Mesenchymal stem cell (in vitro differentiated cells and primary cell): Measurements from ENCODE around the gene TRIO.
A peak's percentile ranks its signal among the peaks of the same experiment; 100 is the strongest.

Source experiments
- DNase-seq: peaks from one replicate; pipeline ENCODE4 v3.0.0-alpha.2; 2013
- H2AFZ ChIP-seq: one replicate; pipeline ENCODE4 v1.6.1; 2013; ENCODE audit warnings: low read depth, mild to moderate bottlenecking, control low read depth, inconsistent platforms, low read length, moderate library complexity
- H2AK5ac ChIP-seq: 2 replicates; pipeline ENCODE4 v1.6.1; 2013; ENCODE audit warnings: low read length, moderate library complexity, mild to moderate bottlenecking, inconsistent platforms; ENCODE audit not compliant: severe bottlenecking
- H2BK120ac ChIP-seq: one replicate; pipeline ENCODE4 v1.6.1; 2013; ENCODE audit warnings: low read depth, mild to moderate bottlenecking, inconsistent platforms, low read length, moderate library complexity
- H2BK12ac ChIP-seq, 2 experiments: one replicate each; pipeline ENCODE4 v1.6.1; 2013; ENCODE audit warnings: inconsistent platforms in 2 of 2, low read length in 2 of 2, mild to moderate bottlenecking in 2 of 2, moderate library complexity in 2 of 2, control low read depth in 1 of 2
- H2BK15ac ChIP-seq: one replicate; pipeline ENCODE4 v1.6.1; 2013; ENCODE audit warnings: mild to moderate bottlenecking, low read depth, inconsistent platforms; ENCODE audit not compliant: poor library complexity, severe bottlenecking
- H2BK5ac ChIP-seq: 2 replicates; pipeline ENCODE4 v1.6.1; 2013; ENCODE audit warnings: low read depth, mild to moderate bottlenecking, low read length, control low read depth, inconsistent platforms; ENCODE audit not compliant: poor library complexity, severe bottlenecking
- H3K14ac ChIP-seq, 2 experiments: one replicate each; pipeline ENCODE4 v1.6.1; 2013; ENCODE audit warnings: inconsistent platforms in 2 of 2, low read length in 2 of 2, control low read depth in 1 of 2, mild to moderate bottlenecking in 1 of 2, moderate library complexity in 1 of 2
- H3K18ac ChIP-seq, 2 experiments: one replicate each; pipeline ENCODE4 v1.6.1; 2013; ENCODE audit warnings: inconsistent platforms in 2 of 2, low read length in 2 of 2, control low read depth in 1 of 2, low read depth in 1 of 2, mild to moderate bottlenecking in 1 of 2
- H3K23ac ChIP-seq, 2 experiments: one replicate each; pipeline ENCODE4 v1.6.1; 2013; ENCODE audit warnings: inconsistent platforms in 2 of 2, low read length in 2 of 2, mild to moderate bottlenecking in 2 of 2, moderate library complexity in 2 of 2, control low read depth in 1 of 2
- H3K27ac ChIP-seq: 2 replicates; pipeline ENCODE4 v1.5.1; 2013; ENCODE audit warnings: mild to moderate bottlenecking, moderate library complexity, low read length, control low read depth, inconsistent platforms; ENCODE audit not compliant: poor library complexity, severe bottlenecking
- H3K27me3 ChIP-seq, 2 experiments: 2 replicates each; pipeline versions ENCODE4 v1.6.1 to v1.7.0; 2013; ENCODE audit warnings: low read length in 2 of 2, mild to moderate bottlenecking in 2 of 2, moderate library complexity in 2 of 2, control low read depth in 1 of 2, inconsistent platforms in 1 of 2; ENCODE audit not compliant: control insufficient read depth in 1 of 2, insufficient read depth in 1 of 2
- H3K36me3 ChIP-seq, 2 experiments: 2 replicates each; pipeline versions ENCODE4 v1.6.1 to v1.7.0; 2013; ENCODE audit warnings: low read length in 2 of 2, control low read depth in 1 of 2, inconsistent platforms in 1 of 2, low read depth in 1 of 2, mild to moderate bottlenecking in 1 of 2; ENCODE audit not compliant: insufficient read depth in 2 of 2, control insufficient read depth in 1 of 2
- H3K4ac ChIP-seq, 2 experiments: one replicate each; pipeline ENCODE4 v1.6.1; 2013; ENCODE audit warnings: inconsistent platforms in 2 of 2, low read length in 2 of 2, mild to moderate bottlenecking in 2 of 2, moderate library complexity in 2 of 2, control low read depth in 1 of 2, low read depth in 1 of 2
- H3K4me1 ChIP-seq: 2 replicates; pipeline ENCODE4 v1.6.1; 2013; ENCODE audit warnings: low read depth, low read length, control low read depth; ENCODE audit not compliant: control insufficient read depth, insufficient read depth
- H3K4me2 ChIP-seq: 2 replicates; pipeline ENCODE4 v1.6.1; 2013; ENCODE audit warnings: low read length, mild to moderate bottlenecking, inconsistent platforms; ENCODE audit not compliant: poor library complexity, severe bottlenecking
- H3K4me3 ChIP-seq, 2 experiments: 2 replicates each; pipeline versions ENCODE4 v1.5.1 to v1.7.0; 2013; ENCODE audit warnings: low read length in 2 of 2, mild to moderate bottlenecking in 2 of 2, control low read depth in 1 of 2, low read depth in 1 of 2; ENCODE audit not compliant: insufficient read depth in 1 of 2
- H3K79me1 ChIP-seq: replicated peaks from 2 replicates; pipeline ENCODE4 v1.6.1; 2013; ENCODE audit warnings: mild to moderate bottlenecking, control low read depth, low read length, inconsistent platforms; ENCODE audit not compliant: poor library complexity, severe bottlenecking
- H3K9ac ChIP-seq: 2 replicates; pipeline ENCODE4 v1.7.0; 2013; ENCODE audit warnings: mild to moderate bottlenecking, low read length, moderate library complexity
- H3K9me3 ChIP-seq: 2 replicates; pipeline ENCODE4 v1.7.0; 2013; ENCODE audit warnings: mild to moderate bottlenecking, low read length; ENCODE audit not compliant: control insufficient read depth
- H4K8ac ChIP-seq: one replicate; pipeline ENCODE4 v1.6.1; 2013; ENCODE audit warnings: inconsistent platforms, mild to moderate bottlenecking, low read length, moderate library complexity
- H4K91ac ChIP-seq: one replicate; pipeline ENCODE4 v1.6.1; 2013; ENCODE audit warnings: mild to moderate bottlenecking, low read length, inconsistent platforms
- WGBS: methylation state at CpG from one replicate; pipeline ENCODE4 v1.1.7; 2013; ENCODE audit warnings: mixed read lengths; 5-methylcytosine and 5-hydroxymethylcytosine counted together

Gene TRIO

DNA sequence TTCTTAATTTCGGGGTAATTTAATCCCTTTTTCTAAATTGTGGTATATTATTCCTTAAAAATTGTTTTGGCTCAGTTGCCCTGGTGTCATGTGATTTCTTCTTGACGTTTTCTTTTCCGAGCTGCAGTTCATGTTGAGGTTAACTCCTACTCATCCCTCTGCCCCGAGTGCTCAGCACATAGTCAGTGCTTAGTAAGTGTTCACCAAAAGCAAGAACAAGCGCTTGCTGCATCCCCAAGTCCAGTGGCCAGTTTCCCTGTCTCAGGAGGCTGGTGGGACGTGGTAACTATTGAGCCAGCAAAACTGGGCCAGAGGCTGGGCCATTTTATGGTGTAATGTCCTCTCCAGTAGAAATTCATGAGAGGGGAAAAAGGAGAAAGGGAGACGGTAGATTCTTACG, 23.3 kb downstream of the TRIO start:
- H3K27ac ChIP-seq, result peak overlapping the region; percentile 47
- no peak overlapping the region for H2BK5ac ChIP-seq
- peaks cover 20% of the 10 kb centered on the region for H3K4me1 ChIP-seq
- peaks cover 11% of the 10 kb centered on the region for H3K9me3 ChIP-seq
- no peak overlapping the region for H2AK5ac ChIP-seq
- no peak overlapping the region for H2AFZ ChIP-seq
- H3K4ac ChIP-seq, result no peak overlapping the region
- no peak overlapping the region for H3K9ac ChIP-seq
- no peak overlapping the region for H3K4me2 ChIP-seq
- no peak overlapping the region for H3K18ac ChIP-seq
- peak overlapping the region in 1 of 2 experiments; percentile 57 for H3K14ac ChIP-seq
- no peak overlapping the region for H4K91ac ChIP-seq
- H2BK15ac ChIP-seq, result no peak overlapping the region
- H3K27me3 ChIP-seq, result no peaks in the 10 kb centered on the region
- no peak overlapping the region for H3K23ac ChIP-seq
- peaks cover 3 to 16% of the 10 kb centered on the region in 2 experiments for H3K36me3 ChIP-seq
- H3K79me1 ChIP-seq, result no peaks in the 10 kb centered on the region
- H4K8ac ChIP-seq, result no peak overlapping the region
- H3K4me3 ChIP-seq, result no peak overlapping the region
- H2BK12ac ChIP-seq, result peak overlapping the region in 1 of 2 experiments; percentile 55
- no peak overlapping the region for H2BK120ac ChIP-seq
- WGBS, result 93% methylated on average over 7 of the region's 8 CpGs
- no peak for DNase-seq

DNA sequence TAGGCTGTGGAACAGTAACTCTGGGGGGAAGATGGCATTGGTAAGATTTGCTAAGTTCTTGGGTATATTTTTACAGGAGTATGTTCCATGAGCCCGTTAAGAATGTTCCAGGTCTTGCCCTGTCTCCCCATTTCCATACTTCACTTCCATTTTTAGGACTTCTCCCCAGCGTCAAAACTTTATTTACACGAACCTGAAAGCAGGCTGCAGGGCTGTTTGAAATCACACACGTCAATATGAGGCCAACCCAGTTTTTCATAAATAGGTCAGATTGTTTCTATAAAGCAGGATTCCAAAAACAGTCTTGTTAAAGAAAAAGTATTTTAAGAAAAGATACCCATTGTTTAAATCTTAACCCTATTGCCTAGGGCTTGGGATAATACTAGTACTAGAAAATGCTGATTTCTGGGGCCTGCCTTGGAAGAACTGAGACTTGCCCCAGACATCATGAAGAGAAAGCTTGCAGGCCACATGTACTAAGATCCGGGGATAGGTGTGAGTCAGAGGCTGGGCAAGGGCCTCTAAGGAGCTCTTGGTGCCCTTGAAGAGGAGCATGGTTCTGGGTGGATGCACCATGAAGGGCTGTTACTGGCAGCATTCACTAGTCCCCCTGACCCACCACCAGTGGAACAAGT, 24.2 kb downstream of the TRIO start:
- Histone ChIP-seq H2BK5ac (no peak overlapping the region), H3K14ac (no peak overlapping the region)
- 76% methylated on average over 5 of the region's 5 CpGs for WGBS

DNA sequence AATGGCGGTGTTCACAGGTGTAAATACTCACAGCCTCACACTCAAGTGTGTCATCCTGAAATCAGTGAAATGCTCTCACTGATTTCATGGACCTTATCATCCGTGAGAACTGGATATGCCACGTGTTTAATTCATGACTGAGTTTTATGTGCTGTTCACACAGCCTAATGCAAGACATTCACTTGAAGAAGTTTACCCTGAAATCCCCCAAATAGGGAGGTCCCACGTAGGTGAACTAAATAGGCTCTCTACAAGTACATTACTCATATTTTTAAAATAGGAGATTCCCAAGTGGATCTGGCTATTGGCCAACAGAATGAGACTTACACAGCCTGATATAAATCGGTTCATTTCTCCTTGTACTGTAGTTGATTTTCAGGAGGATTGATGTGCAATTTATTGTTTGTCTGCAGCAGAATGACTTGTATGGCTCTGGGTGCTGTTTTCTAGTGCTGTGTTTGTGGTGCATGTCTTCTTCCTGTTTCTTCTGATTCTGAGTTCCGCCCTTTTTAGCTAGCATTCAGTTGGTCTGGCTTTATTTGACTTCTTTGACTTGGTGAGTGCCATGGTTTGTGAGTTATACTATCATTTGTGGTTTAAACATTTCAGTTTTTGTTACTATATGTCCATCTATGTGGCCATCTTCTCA, 25.1 kb downstream of the TRIO start:
- Histone ChIP-seq H4K8ac (no peak overlapping the region), H2BK5ac (no peak overlapping the region), H3K36me3 (peaks cover 3 to 16% of the 10 kb centered on the region in 2 experiments), H3K18ac (no peak overlapping the region), H3K27ac (peak overlapping the region; percentile 7), H3K9me3 (peaks cover 11% of the 10 kb centered on the region), H2BK12ac (no peak overlapping the region), H4K91ac (no peak overlapping the region), H3K14ac (no peak overlapping the region), H2BK120ac (no peak overlapping the region), H3K79me1 (no peaks in the 10 kb centered on the region), H3K4me1 (peaks cover 22% of the 10 kb centered on the region), H3K4me3 (no peak overlapping the region), H2BK15ac (no peak overlapping the region), H2AK5ac (no peak overlapping the region), H3K4ac (no peak overlapping the region), H3K23ac (no peak overlapping the region), H3K4me2 (no peak overlapping the region), H3K9ac (no peak overlapping the region), H3K27me3 (no peaks in the 10 kb centered on the region), H2AFZ (no peak overlapping the region)
- 97% methylated on average over 5 of the region's 6 CpGs for WGBS
- DNase-seq, result peak; percentile 65

More for the DNA sequence above, 24.2 kb downstream of the TRIO start:
- Histone ChIP-seq H2AFZ (no peak overlapping the region), H2BK120ac (no peak overlapping the region), H3K23ac (no peak overlapping the region), H2BK15ac (no peak overlapping the region), H3K79me1 (no peaks in the 10 kb centered on the region), H3K4ac (no peak overlapping the region), H3K27me3 (no peaks in the 10 kb centered on the region), H4K91ac (no peak overlapping the region), H3K18ac (peak overlapping the region in 1 of 2 experiments; percentile 16), H3K36me3 (peaks cover 3 to 16% of the 10 kb centered on the region in 2 experiments), H3K4me1 (peaks cover 18% of the 10 kb centered on the region), H3K4me3 (no peak overlapping the region), H2BK12ac (no peak overlapping the region), H3K9me3 (peaks cover 11% of the 10 kb centered on the region), H3K9ac (no peak overlapping the region), H3K4me2 (no peak overlapping the region), H3K27ac (peak overlapping the region; percentile 47), H4K8ac (no peak overlapping the region), H2AK5ac (no peak overlapping the region)
- peak; percentile 76 for DNase-seq

DNA sequence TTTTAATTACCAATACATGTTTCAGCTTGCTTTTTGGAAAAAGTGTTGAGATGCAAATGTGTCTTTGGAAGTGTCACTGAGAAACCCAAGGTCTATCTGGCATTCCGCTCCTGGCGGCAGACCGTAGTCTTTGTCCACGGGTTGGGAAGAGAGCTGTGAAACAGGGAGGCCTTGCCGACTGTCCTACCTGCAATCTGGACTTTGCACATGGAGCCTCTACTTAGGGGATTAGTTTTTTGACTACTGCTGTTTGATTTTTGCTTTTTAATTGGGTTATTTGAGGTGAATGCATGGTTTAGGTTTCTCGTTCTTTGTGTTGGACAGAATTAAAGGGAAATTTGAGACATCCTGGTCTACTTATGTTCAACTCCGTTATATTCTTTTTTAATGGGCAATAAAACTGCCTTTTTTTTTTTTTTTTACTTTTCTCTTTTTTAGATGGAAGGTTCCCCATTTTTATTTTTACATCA, 25.7 kb downstream of the TRIO start:
- no peak overlapping the region for H3K4ac ChIP-seq
- no peak overlapping the region for H3K4me3 ChIP-seq
- H2BK5ac ChIP-seq, result no peak overlapping the region
- H2AK5ac ChIP-seq, result no peak overlapping the region
- DNase-seq, result no peak
- H2BK120ac ChIP-seq, result no peak overlapping the region
- no peak overlapping the region for H2BK15ac ChIP-seq
- no peak overlapping the region for H3K4me2 ChIP-seq
- peaks cover 24% of the 10 kb centered on the region for H3K4me1 ChIP-seq
- H3K79me1 ChIP-seq, result no peaks in the 10 kb centered on the region
- H3K27me3 ChIP-seq, result no peaks in the 10 kb centered on the region
- no peak overlapping the region for H3K9ac ChIP-seq
- no peak overlapping the region for H3K23ac ChIP-seq
- H3K18ac ChIP-seq, result no peak overlapping the region
- H3K27ac ChIP-seq, result no peak overlapping the region
- H3K14ac ChIP-seq, result no peak overlapping the region
- H3K9me3 ChIP-seq, result peaks cover 10% of the 10 kb centered on the region
- H4K8ac ChIP-seq, result no peak overlapping the region
- peaks cover 3 to 13% of the 10 kb centered on the region in 2 experiments for H3K36me3 ChIP-seq
- WGBS, result 96% methylated on average over 5 of the region's 7 CpGs
- no peak overlapping the region for H4K91ac ChIP-seq
- no peak overlapping the region for H2AFZ ChIP-seq
- no peak overlapping the region for H2BK12ac ChIP-seq
